ENCODE results near the gene ZNF737. TPM values are rescaled to one million over a fixed set of nuclear protein-coding genes. Genes with fewer than 3 reads are reported as not detected.
A peak's percentile ranks its signal among the peaks of the same experiment; 100 is the strongest.

ZNF737 gene
- total and polyA plus RNA-seq, 7 donors, result 1.2 to 17.7 (median 9.5) TPM

DNA sequence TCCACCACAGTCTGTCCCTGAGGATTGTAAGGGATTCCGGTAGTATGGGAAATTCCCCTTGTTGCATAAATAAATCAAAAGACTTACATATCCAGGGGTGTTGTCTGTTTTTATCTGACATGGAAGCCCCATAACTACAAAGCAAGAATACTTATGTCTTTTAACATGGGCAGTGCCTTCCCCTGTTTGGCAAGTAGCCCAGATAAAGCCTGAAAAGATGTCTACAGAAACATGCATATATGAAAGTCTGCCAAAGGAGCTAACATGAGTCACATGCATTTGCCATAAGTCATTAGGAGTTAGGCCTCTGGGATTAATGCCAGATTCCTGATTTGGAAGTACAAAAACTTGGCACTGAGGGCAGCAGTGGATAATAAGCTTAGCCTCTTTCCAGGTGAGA is 62.1 kb downstream of the ZNF737 start:
- Histone ChIP-seq H3K9me3 (peaks cover 0 to 7% (median under 1%) of the 10 kb centered on the region in 4 donors), H3K4me1 (peaks cover 0 to 15% (median 6%) of the 10 kb centered on the region in 4 donors), H3K36me3 (no peaks in the 10 kb centered on the region), H3K27me3 (no peaks in the 10 kb centered on the region), H3K27ac (peak overlapping the region in 2 of 4 donors; percentile 34 to 47), H3K4me3 (no peak overlapping the region)
- peak in 2 of 4 donors; percentile 33 to 36 for TF ChIP-seq POLR2AphosphoS5 (IDR thresholded peaks at IDR 0.05)
- no peak for TF ChIP-seq EP300 (IDR thresholded peaks at IDR 0.05)
- no peak for DNase-seq
- intact Hi-C loops (cut with DNase I), result no loop called here
- WGBS, 2 donors, result 73 to 80% methylated on average over 1 of the region's 1 CpG

Other genes starting within 250 kb of the ZNF737 start
- 10 to 100 TPM; 14.3 to 20.1 (median 18.9) TPM for gene ZNF626, start 95.8 kb upstream of the ZNF737 start, total RNA-seq
- gene ZNF626, start 95.8 kb upstream of the ZNF737 start, polyA plus RNA-seq, result 1 to 10 TPM in 1 of 3 donors, under 1 TPM in 2; 0.23 to 4.6 (median 0.60) TPM
- 1 to 10 TPM; 1.7 to 3.9 (median 3.6) TPM for gene ZNF66, start 210.5 kb upstream of the ZNF737 start, total RNA-seq
- gene ZNF66, start 210.5 kb upstream of the ZNF737 start, polyA plus RNA-seq, result 1 to 10 TPM in 2 of 3 donors, not detected in 1; 2.5 to 5.4 TPM

Measured in sigmoid colon (tissue), 7 donors.